Stomach (tissue), 4 donors: ENCODE results near the gene TRPM3.

Experiments used
- CTCF ChIP-seq, 7 experiments: fragments of 450-650 bp in 4 of 7; fragments of 200-600 bp in 3 of 7; sonication (generic) in 3 of 7; IDR thresholded peaks; one replicate each; pipeline ENCODE4 v1.5.1; 2016 to 2019; ENCODE audit warnings: antibody characterized with exemption in 7 of 7, control low read depth in 2 of 7, mild to moderate bottlenecking in 1 of 7
- EP300 ChIP-seq: sonication (generic); formaldehyde crosslinking; IDR thresholded peaks from one replicate; pipeline ENCODE4 v1.6.1; 2017; ENCODE audit warnings: antibody characterized with exemption
- POLR2A ChIP-seq, 4 donors: fragments of 450-650 bp; IDR thresholded peaks; one replicate each; pipeline ENCODE4 v1.6.1; 2016; ENCODE audit warnings: antibody characterized with exemption in 4 of 4, control low read depth in 2 of 4, mild to moderate bottlenecking in 1 of 4, moderate library complexity in 1 of 4
- POLR2AphosphoS5 ChIP-seq, 3 donors: sonication (generic); formaldehyde crosslinking; IDR thresholded peaks; one replicate each; pipeline ENCODE4 v1.6.1; 2016; ENCODE audit warnings: antibody characterized with exemption in 3 of 3

- TF ChIP-seq EP300 (no peak), POLR2AphosphoS5 (IDR thresholded peaks at IDR 0.05) (no peak), POLR2A (IDR thresholded peaks at IDR 0.05) (no peak), CTCF (IDR thresholded peaks at IDR 0.05) (no peak)
Measured at GRCh38 chr9:71162126-71162525, 40.7 kb upstream of the TRPM3 start.
